A673 (cell line): ENCODE data around the gene ATF2. TPM values are rescaled to one million over a fixed set of nuclear protein-coding genes. Genes with fewer than 3 reads are reported as not detected.
"Not testable (repeated sequence)": the region's sequence is repeated elsewhere in the genome, so short reads cannot be mapped to it uniquely, and the experiment has no call there.

ENCODE experiments used
- BruUV-seq: library from RNA; stranded (reverse); fragments of 400-500 nt; replicated peaks from 2 replicates; lab custom pipeline; 2021; lab: Mats Ljungman, UMichigan
- CTCF ChIA-PET: fragments of 300-600 bp; sonication (Branson Sonifier 250); formaldehyde crosslinking; loops from one replicate; lab custom pipeline; 2022; ENCODE audit warnings: antibody characterized with exemption; lab: Charles Lee
- POLR2A ChIA-PET: fragments of 300-600 bp; sonication (Branson Sonifier 250); formaldehyde crosslinking; loops from one replicate; lab custom pipeline; 2022; ENCODE audit warnings: antibody characterized with exemption; ENCODE audit not compliant: low non-redundant PET; lab: Charles Lee
- DNase-seq: peaks from one replicate; pipeline ENCODE4 v3.0.0-alpha.2; 2015; ENCODE audit warnings: low spot score
- H3K27ac ChIP-seq: fragments of 200-600 bp; sonication (generic); 2 replicates; pipeline ENCODE4 v1.5.1; 2016; ENCODE audit warnings: mixed run types, low read depth, mild to moderate bottlenecking, mixed read lengths, antibody characterized with exemption, low read length; ENCODE audit not compliant: poor library complexity, severe bottlenecking
- H3K27me3 ChIP-seq: fragments of 200-600 bp; sonication (generic); replicated peaks from 2 replicates; pipeline ENCODE4 v1.6.1; 2017; ENCODE audit warnings: mixed run types, low read depth, mild to moderate bottlenecking, mixed read lengths, antibody characterized with exemption, low read length; ENCODE audit not compliant: insufficient read depth, poor library complexity
- H3K36me3 ChIP-seq: fragments of 200-600 bp; sonication (generic); 2 replicates; pipeline ENCODE4 v1.6.1; 2016; ENCODE audit warnings: mixed run types, mild to moderate bottlenecking, mixed read lengths, antibody characterized with exemption, low read length; ENCODE audit not compliant: insufficient read depth, poor library complexity, severe bottlenecking
- H3K4me1 ChIP-seq: fragments of 200-600 bp; sonication (generic); 2 replicates; pipeline ENCODE4 v1.6.1; 2017; ENCODE audit warnings: mixed run types, mild to moderate bottlenecking, mixed read lengths, antibody characterized with exemption, low read length; ENCODE audit not compliant: insufficient read depth, poor library complexity, severe bottlenecking
- H3K4me3 ChIP-seq: fragments of 200-600 bp; sonication (generic); 2 replicates; pipeline ENCODE4 v1.5.1; 2016; ENCODE audit warnings: low read depth, mixed run types, mild to moderate bottlenecking, mixed read lengths, low read length; ENCODE audit not compliant: poor library complexity, severe bottlenecking
- H3K9me3 ChIP-seq: fragments of 200-600 bp; sonication (generic); 2 replicates; pipeline ENCODE4 v1.6.1; 2016; ENCODE audit warnings: mixed run types, low read depth, mild to moderate bottlenecking, mixed read lengths, antibody characterized with exemption, low read length; ENCODE audit not compliant: poor library complexity, severe bottlenecking
- CTCF ChIP-seq: fragments of 300-800, 200-600 bp; sonication (generic); conservative IDR thresholded peaks from 2 replicates; pipeline ENCODE4 v1.5.1; 2017; ENCODE audit warnings: low read depth, mild to moderate bottlenecking, antibody characterized with exemption, low read length, moderate library complexity, mixed read lengths
- EZH2 ChIP-seq: fragments of 200-600 bp; sonication (generic); IDR thresholded peaks from 2 replicates; pipeline ENCODE4 v1.6.1; 2017; ENCODE audit warnings: borderline replicate concordance, low read depth, mild to moderate bottlenecking, mixed read lengths, antibody characterized with exemption, low read length; ENCODE audit not compliant: poor library complexity, severe bottlenecking
- intact Hi-C: fragments of 100-400 bp; cut with micrococcal nuclease; formaldehyde crosslinking; loops from one replicate; pipeline ENCODE4 v1.10.0; 2022; ENCODE audit not compliant: unreplicated experiment
- total RNA-seq: library from RNA; stranded (reverse); gene quantifications from 2 replicates; pipeline ENCODE4 v1.2.3, GENCODE V29; 2021

The ATF2 gene
- total RNA-seq, 1 experiment from 2014 or later = 50.3 TPM

DNA sequence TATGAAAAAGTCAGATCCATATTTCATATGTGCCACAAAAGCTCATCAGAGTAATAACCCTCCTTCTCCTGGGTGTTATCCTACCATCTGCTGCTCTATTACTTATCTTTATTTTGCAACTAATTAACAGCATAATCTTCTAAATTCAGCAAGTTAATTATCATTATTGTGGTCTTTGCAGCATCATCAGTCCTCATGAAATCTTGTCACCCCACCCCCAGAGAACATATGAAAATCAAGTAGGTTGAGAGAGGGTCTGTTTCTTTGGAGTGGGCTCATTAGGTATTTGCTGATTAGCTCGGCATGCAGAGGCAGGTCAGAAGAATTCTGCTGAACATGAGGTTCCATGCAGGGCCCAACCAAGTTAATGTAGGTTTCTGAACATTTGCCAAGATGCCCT is 64.8 kb downstream of the ATF2 start:
- CTCF ChIA-PET = no interaction called here
- POLR2A ChIA-PET = no interaction called here
- peaks cover 19% of the 10 kb centered on the region for H3K36me3 ChIP-seq

GRCh38 chr2:175101514-175101913 is 66.5 kb downstream of the ATF2 start:
- intact Hi-C loops = no loop called here
- H3K9me3 ChIP-seq = no peaks in the 10 kb centered on the region
- TF ChIP-seq CTCF (no peak), EZH2 (no peak)
- no TSS peak for BruUV-seq
- no peak overlapping the region for H3K27ac ChIP-seq
- H3K27me3 ChIP-seq = no peaks in the 10 kb centered on the region
- peaks cover 13% of the 10 kb centered on the region for H3K4me1 ChIP-seq
- H3K4me3 ChIP-seq = no peak overlapping the region
- ChIA-PET CTCF (no interaction called here), POLR2A (no interaction called here)
- DNase-seq = no peak
- peaks cover 33% of the 10 kb centered on the region for H3K36me3 ChIP-seq

More for the DNA sequence above, 64.8 kb downstream of the ATF2 start:
- Histone ChIP-seq H3K27me3 (no peaks in the 10 kb centered on the region), H3K4me1 (peaks cover 13% of the 10 kb centered on the region), H3K4me3 (no peak overlapping the region), H3K27ac (no peak overlapping the region), H3K9me3 (no peaks in the 10 kb centered on the region)
- DNase-seq = no peak
- no TSS peak for BruUV-seq
- TF ChIP-seq CTCF (no peak), EZH2 (no peak)
- intact Hi-C loops = no loop called here

DNA sequence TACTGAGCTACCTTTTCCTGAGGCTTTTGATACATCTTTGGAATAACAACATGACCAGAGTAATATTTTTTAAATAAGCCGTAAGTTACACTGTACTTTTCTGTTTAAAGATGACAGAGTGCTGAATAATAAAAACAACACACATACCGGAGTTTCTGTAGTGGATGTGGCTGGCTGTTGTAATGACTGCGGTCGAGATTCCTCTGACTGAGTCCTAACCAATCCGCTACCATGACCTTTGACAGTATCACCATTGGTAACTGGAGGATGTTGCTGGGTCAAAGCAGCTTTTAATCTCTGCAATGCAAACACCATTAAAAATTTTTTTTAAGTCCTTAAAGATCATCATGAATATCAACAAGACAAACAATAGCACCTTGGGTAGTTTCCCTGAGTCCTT is 70.7 kb downstream of the ATF2 start:
- TF ChIP-seq EZH2 (no peak), CTCF (no peak)
- Histone ChIP-seq H3K36me3 (peaks cover 46% of the 10 kb centered on the region), H3K27ac (no peak overlapping the region), H3K4me1 (no peaks in the 10 kb centered on the region), H3K4me3 (no peak overlapping the region), H3K27me3 (no peaks in the 10 kb centered on the region), H3K9me3 (no peaks in the 10 kb centered on the region)
- no peak for DNase-seq
- CTCF ChIA-PET = no interaction called here
- intact Hi-C loops = no loop called here
- POLR2A ChIA-PET = no interaction called here
- BruUV-seq = no TSS peak

GRCh38 chr2:175084117-175084516 is 83.9 kb downstream of the ATF2 start:
- peaks cover 13% of the 10 kb centered on the region for H3K4me1 ChIP-seq
- H3K9me3 ChIP-seq, H3K27me3 ChIP-seq, CTCF ChIA-PET, POLR2A ChIA-PET, H3K27ac ChIP-seq, H3K4me3 ChIP-seq, intact Hi-C loops, DNase-seq, BruUV-seq: not testable (repeated sequence)
- peaks cover 13% of the 10 kb centered on the region for H3K36me3 ChIP-seq
